Measurements from ENCODE around the gene VPS8. TPM values are rescaled to one million over a fixed set of nuclear protein-coding genes. Genes with fewer than 3 reads are reported as not detected.

Gene VPS8
- total and polyA plus RNA-seq, 2 of the 8 experiments (the other 6 are each of a cell fraction or from before 2014, with no cell fraction given), result 13.0 to 41.0 TPM

- TF ChIP-seq NANOG (IDR thresholded peaks at IDR 0.05; ENCODE audit: insufficient read depth, low read depth, low read length, poor library complexity, severe bottlenecking) (no peak), HDAC6 (IDR thresholded peaks at IDR 0.05; ENCODE audit: low read depth, low read length) (no peak), BCL11A (IDR thresholded peaks at IDR 0.05; ENCODE audit: low read depth in 2 of 2, low read length in 2 of 2) (no peak), SAP30 (IDR thresholded peaks at IDR 0.05; ENCODE audit: insufficient read depth, insufficient replicate concordance, low read length) (no peak)
- Histone ChIP-seq H3K18ac (ENCODE audit: extremely low read depth, low read length) (no peak overlapping the region), H3K4me3 (ENCODE audit: extremely low read depth in 1 of 4, insufficient read depth in 2 of 4, low read depth in 3 of 4, low read length in 4 of 4) (no peak overlapping the region), H4K5ac (ENCODE audit: insufficient read length, low read depth, low read length) (no peak overlapping the region), H3K4me1 (replicated peaks in 1 of 4; ENCODE audit: control insufficient read depth in 3 of 4, insufficient read depth in 4 of 4, low read length in 3 of 4) (peaks cover 0 to 5% (median 2%) of the 10 kb centered on the region in 4 experiments; a peak in 3 of 7 replicates), H4K8ac (ENCODE audit: extremely low read depth, insufficient read depth, low read length) (no peak overlapping the region), H2BK120ac (replicated peaks; ENCODE audit: low read depth, low read length) (no peak overlapping the region), H4K20me1 (replicated peaks in 1 of 2; ENCODE audit: control insufficient read depth in 1 of 2, insufficient read depth in 2 of 2, low read length in 2 of 2) (no peaks in the 10 kb centered on the region), H2BK20ac (ENCODE audit: low read length) (no peak overlapping the region), H2BK15ac (ENCODE audit: low read length) (no peak overlapping the region), H3K4me2 (ENCODE audit: insufficient read depth in 1 of 2, low read depth in 2 of 2, low read length in 2 of 2) (no peak overlapping the region), H3K9me3 (ENCODE audit: insufficient read depth in 2 of 2, low read depth in 1 of 2, low read length in 1 of 2) (no peaks in the 10 kb centered on the region), H3K36me3 (ENCODE audit: control insufficient read depth in 2 of 4, insufficient read depth in 4 of 4, low read length in 3 of 4) (no peaks in the 10 kb centered on the region), H3K9ac (replicated peaks in 1 of 4; ENCODE audit: extremely low read depth in 1 of 4, low read depth in 3 of 4, low read length in 3 of 4) (no peak overlapping the region), H3K79me1 (ENCODE audit: low read depth, low read length) (peaks cover 6% of the 10 kb centered on the region; the same call in 1 of the 2 replicates), H3K79me2 (ENCODE audit: control insufficient read depth in 1 of 2, insufficient read depth in 2 of 2, low read length in 2 of 2) (peaks cover 0 to 25% of the 10 kb centered on the region in 2 experiments; a peak in 3 of 4 replicates), H2BK5ac (ENCODE audit: low read depth, low read length) (no peak overlapping the region), H3K27me3 (replicated peaks in 1 of 4; ENCODE audit: control insufficient read depth in 3 of 4, extremely low read depth in 1 of 4, insufficient read depth in 3 of 4, low read length in 3 of 4) (no peaks in the 10 kb centered on the region; a peak in 1 of 7 replicates), H2AFZ (ENCODE audit: low read length) (no peak overlapping the region), H3K14ac (ENCODE audit: insufficient read length) (no peak overlapping the region), H3K27ac (ENCODE audit: low read depth, low read length) (no peak overlapping the region), H3K56ac (replicated peaks; ENCODE audit: insufficient read length, low read depth, low read length) (no peak overlapping the region), H3K23ac (ENCODE audit: insufficient read length) (no peak overlapping the region), H2AK5ac (ENCODE audit: low read depth, low read length) (no peak overlapping the region), H3K4ac (replicated peaks; ENCODE audit: insufficient read length, low read depth, low read length) (no peak overlapping the region), H3K23me2 (ENCODE audit: low read depth, low read length) (peaks cover 9% of the 10 kb centered on the region; the same call in 1 of the 2 replicates), H4K91ac (replicated peaks; ENCODE audit: insufficient read length, low read length) (no peak overlapping the region), H2BK12ac (ENCODE audit: low read depth, low read length) (no peak overlapping the region)
- DNase-seq (ENCODE audit: low read depth in 1 of 2, low spot score in 2 of 2) (no peak), FAIRE-seq (no peak)
- WGBS, 2 experiments (ENCODE audit: extremely low coverage in 1 of 2, insufficient coverage in 1 of 2, insufficient read length in 1 of 2, insufficient replicate concordance in 2 of 2, low coverage in 1 of 2, low lambda C conversion rate in 2 of 2, missing lambda C conversion rate in 1 of 2), result 89% methylated on average over 5 of the region's 5 CpGs; no CpG with 5 or more reads in 1 of the 2 experiments
- POLR2A ChIA-PET (ENCODE audit: partially characterized antibody), result interaction anchor here (0.9 kb wide), 1 partner anchor 14 kb away, joined by 3 read pairs; no protein-coding TSS in a partner anchor
- CTCF ChIA-PET (ENCODE audit: partially characterized antibody), result interaction anchor here (0.6 to 1.7 kb wide), 5 partner anchors 9 to 445 kb away, joined by 3 to 7 read pairs (median 4); no protein-coding TSS in a partner anchor
Observed at GRCh38 chr3:184816614-184817013, 4.6 kb downstream of the VPS8 start.
